Ishikawa (cell line): ENCODE results near the gene BRCA1.

Experiments
- CEBPB ChIP-seq: IDR thresholded peaks from 2 replicates; pipeline ENCODE4 v1.6.1; 2012
- CREB1 ChIP-seq: IDR thresholded peaks from 2 replicates; pipeline ENCODE4 v1.6.1; 2012; ENCODE audit warnings: low read depth
- EGR1 ChIP-seq: IDR thresholded peaks from 2 replicates; pipeline ENCODE4 v1.6.1; 2012
- EP300 ChIP-seq: IDR thresholded peaks from 2 replicates; pipeline ENCODE4 v1.6.1; 2012; ENCODE audit warnings: borderline replicate concordance
- FOXM1 ChIP-seq: IDR thresholded peaks from 2 replicates; pipeline ENCODE4 v1.6.1; 2012; ENCODE audit warnings: low read depth, borderline replicate concordance
- NFIC ChIP-seq: IDR thresholded peaks from 2 replicates; pipeline ENCODE4 v1.6.1; 2012
- RAD21 ChIP-seq: IDR thresholded peaks from 2 replicates; pipeline ENCODE4 v1.6.1; 2012; ENCODE audit warnings: low read depth
- TAF1 ChIP-seq: IDR thresholded peaks from 2 replicates; pipeline ENCODE4 v1.6.1; 2012; ENCODE audit warnings: low read depth, mild to moderate bottlenecking
- TEAD4 ChIP-seq: IDR thresholded peaks from 2 replicates; pipeline ENCODE4 v1.6.1; 2012
- YY1 ChIP-seq: IDR thresholded peaks from 2 replicates; pipeline ENCODE4 v1.6.1; 2012; ENCODE audit warnings: low read depth
- ZBTB7A ChIP-seq: IDR thresholded peaks from 2 replicates; pipeline ENCODE4 v1.6.1; 2012; ENCODE audit warnings: low read depth
- TF ChIP-seq, protein P1 (sequence below): IDR thresholded peaks from 2 replicates; pipeline ENCODE4 v1.6.1; 2012; ENCODE audit warnings: low read depth, mild to moderate bottlenecking
- TF ChIP-seq, protein P2 (sequence below): IDR thresholded peaks from 2 replicates; pipeline ENCODE4 v1.6.1; 2012
- TF ChIP-seq, protein P3 (sequence below): IDR thresholded peaks from 2 replicates; pipeline ENCODE4 v1.6.1; 2012

DNA sequence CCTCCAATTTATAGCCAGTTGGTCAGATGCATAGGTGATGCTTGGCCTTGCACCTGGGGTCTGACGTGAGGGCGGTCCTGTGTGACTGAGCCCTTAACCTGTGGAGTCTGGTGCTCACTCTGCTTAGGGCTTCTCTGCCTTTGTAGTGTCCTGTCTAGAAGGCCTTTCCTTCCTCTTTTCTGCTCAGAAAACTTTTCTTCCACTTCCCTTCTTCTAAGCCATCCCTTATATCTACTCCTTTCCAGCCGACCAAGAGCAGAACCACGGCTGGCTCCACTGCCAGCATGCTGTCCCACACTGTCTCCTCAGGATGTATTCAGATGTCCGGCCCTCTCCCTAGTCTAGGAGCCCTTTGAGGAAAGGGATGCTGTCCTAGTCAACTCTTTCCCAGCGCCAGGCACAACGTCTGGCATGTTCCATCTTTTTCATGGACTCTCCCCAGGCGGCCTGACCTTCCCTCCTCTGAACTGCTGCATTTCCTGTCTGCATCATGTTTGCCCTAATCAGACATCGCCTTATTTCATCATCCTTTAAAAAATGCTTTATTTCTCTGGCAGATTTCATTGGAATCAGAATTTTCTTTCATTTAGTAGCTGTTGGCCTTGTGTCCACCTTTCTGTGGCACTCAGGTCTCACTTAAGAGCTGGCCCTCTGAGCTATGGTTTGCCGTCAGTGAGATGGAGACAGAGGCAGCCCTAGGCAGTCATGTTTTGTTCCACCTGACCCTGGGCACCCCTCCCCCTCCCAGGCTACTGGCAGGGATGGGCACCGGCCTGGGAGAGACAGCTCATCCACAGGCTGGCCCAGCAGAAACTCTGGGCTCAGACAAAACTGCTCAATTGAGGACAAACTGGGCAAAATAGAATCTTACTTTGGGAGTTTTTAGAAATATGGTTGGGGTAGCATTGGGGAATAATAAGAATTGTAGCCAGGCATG is 15.5 kb upstream of the BRCA1 start:
- TF ChIP-seq, protein P1, sequence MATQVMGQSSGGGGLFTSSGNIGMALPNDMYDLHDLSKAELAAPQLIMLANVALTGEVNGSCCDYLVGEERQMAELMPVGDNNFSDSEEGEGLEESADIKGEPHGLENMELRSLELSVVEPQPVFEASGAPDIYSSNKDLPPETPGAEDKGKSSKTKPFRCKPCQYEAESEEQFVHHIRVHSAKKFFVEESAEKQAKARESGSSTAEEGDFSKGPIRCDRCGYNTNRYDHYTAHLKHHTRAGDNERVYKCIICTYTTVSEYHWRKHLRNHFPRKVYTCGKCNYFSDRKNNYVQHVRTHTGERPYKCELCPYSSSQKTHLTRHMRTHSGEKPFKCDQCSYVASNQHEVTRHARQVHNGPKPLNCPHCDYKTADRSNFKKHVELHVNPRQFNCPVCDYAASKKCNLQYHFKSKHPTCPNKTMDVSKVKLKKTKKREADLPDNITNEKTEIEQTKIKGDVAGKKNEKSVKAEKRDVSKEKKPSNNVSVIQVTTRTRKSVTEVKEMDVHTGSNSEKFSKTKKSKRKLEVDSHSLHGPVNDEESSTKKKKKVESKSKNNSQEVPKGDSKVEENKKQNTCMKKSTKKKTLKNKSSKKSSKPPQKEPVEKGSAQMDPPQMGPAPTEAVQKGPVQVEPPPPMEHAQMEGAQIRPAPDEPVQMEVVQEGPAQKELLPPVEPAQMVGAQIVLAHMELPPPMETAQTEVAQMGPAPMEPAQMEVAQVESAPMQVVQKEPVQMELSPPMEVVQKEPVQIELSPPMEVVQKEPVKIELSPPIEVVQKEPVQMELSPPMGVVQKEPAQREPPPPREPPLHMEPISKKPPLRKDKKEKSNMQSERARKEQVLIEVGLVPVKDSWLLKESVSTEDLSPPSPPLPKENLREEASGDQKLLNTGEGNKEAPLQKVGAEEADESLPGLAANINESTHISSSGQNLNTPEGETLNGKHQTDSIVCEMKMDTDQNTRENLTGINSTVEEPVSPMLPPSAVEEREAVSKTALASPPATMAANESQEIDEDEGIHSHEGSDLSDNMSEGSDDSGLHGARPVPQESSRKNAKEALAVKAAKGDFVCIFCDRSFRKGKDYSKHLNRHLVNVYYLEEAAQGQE: no peak
- TF ChIP-seq YY1 (no peak), NFIC (no peak), TAF1 (no peak), CEBPB (no peak), EGR1 (no peak), EP300 (no peak), TEAD4 (no peak), CREB1 (no peak), FOXM1 (no peak), RAD21 (no peak), ZBTB7A (no peak)
- TF ChIP-seq, protein P2, sequence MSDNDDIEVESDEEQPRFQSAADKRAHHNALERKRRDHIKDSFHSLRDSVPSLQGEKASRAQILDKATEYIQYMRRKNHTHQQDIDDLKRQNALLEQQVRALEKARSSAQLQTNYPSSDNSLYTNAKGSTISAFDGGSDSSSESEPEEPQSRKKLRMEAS: no peak
- TF ChIP-seq, protein P3, sequence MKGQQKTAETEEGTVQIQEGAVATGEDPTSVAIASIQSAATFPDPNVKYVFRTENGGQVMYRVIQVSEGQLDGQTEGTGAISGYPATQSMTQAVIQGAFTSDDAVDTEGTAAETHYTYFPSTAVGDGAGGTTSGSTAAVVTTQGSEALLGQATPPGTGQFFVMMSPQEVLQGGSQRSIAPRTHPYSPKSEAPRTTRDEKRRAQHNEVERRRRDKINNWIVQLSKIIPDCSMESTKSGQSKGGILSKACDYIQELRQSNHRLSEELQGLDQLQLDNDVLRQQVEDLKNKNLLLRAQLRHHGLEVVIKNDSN: no peak
